Naive thymus-derived CD8-positive, alpha-beta T cell (primary cell): Measurements from ENCODE around the gene CLCN5. TPM values are rescaled to one million over a fixed set of nuclear protein-coding genes. Genes with fewer than 3 reads are reported as not detected.

Experiments used
- ATAC-seq, 2 donors: fragments of 150-1000 bp; cut with Tn5 transposase in 1 of 2; sonication (Bioruptor Pico), chemical (Tn5 transposase) in 1 of 2; 1 replicate in 1 of 2; 2 replicates in 1 of 2; pipeline ENCODE4 v1.10.0; 2021; ENCODE audit warnings: mild to moderate bottlenecking in 2 of 2, moderate library complexity in 2 of 2
- POLR2A ChIA-PET: fragments of 350-600 bp; sonication (Branson Sonifier 250); formaldehyde crosslinking; loops from one replicate; lab custom pipeline; 2021; ENCODE audit warnings: antibody characterized with exemption; lab: Charles Lee
- DNase-seq, 10 donors: peaks; one replicate each; pipeline versions ENCODE4 v3.0.0 to v3.0.0-alpha.2; 2020 to 2022
- H3K27ac Mint-ChIP-seq, 10 donors: one replicate each; pipeline ENCODE4 v1.8.0; 2020 to 2022; ENCODE audit warnings: mild to moderate bottlenecking in 10 of 10, mixed read lengths in 10 of 10, moderate library complexity in 4 of 10, inconsistent platforms in 1 of 10
- H3K27me3 Mint-ChIP-seq, 5 donors: one replicate each; pipeline ENCODE4 v1.8.0; 2021 to 2022; ENCODE audit warnings: mixed read lengths in 5 of 5
- H3K36me3 Mint-ChIP-seq, 3 donors: one replicate each; pipeline ENCODE4 v1.8.0; 2020 to 2022; ENCODE audit warnings: mixed read lengths in 3 of 3, mild to moderate bottlenecking in 2 of 3, inconsistent platforms in 1 of 3
- H3K4me1 Mint-ChIP-seq, 4 donors: one replicate each; pipeline ENCODE4 v1.8.0; 2021 to 2022; ENCODE audit warnings: mixed read lengths in 4 of 4
- H3K4me3 Mint-ChIP-seq, 10 donors: one replicate each; pipeline ENCODE4 v1.8.0; 2020 to 2022; ENCODE audit warnings: mild to moderate bottlenecking in 10 of 10, mixed read lengths in 10 of 10, moderate library complexity in 6 of 10, inconsistent platforms in 1 of 10
- H3K9me3 Mint-ChIP-seq, 9 donors: one replicate each; pipeline ENCODE4 v1.8.0; 2020 to 2022; ENCODE audit warnings: mixed read lengths in 9 of 9, mild to moderate bottlenecking in 3 of 9, inconsistent platforms in 1 of 9, moderate library complexity in 1 of 9
- polyA plus RNA-seq, 3 donors: library from polyadenylated mRNA; unstranded; fragments of 300-500 nt; fragmentation: Illumina TruSeq; gene quantifications; one replicate each; pipeline ENCODE4 v1.2.3, GENCODE V29; 2021
- total RNA-seq, 8 experiments: library from RNA in 2 of 8; stranded (reverse) in 2 of 8; gene quantifications; one replicate each; pipeline ENCODE4 v1.2.3 and lab custom pipeline; 2021 to 2026

The CLCN5 gene
- total and polyA plus RNA-seq, 5 experiments from 2014 or later = 0.72 to 2.5 (median 1.1) TPM

DNA sequence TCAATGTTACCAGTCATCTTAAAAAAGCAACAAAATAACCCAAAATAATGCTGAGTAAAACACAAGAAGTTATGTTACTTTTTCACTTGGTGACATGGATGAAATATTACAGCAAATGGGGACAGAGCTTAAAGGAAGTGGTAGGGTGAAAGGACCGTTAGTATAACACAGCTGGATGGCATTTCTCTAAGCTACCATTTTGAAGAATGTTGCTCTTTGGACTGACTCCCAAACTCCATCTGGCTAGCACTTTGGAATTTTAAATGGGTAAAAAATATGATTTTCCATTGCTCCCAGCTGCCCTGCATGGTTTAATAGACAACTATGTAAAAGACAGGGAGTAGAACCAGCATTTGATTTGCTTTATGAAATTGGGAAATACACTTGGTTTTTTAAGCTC is 27.6 kb downstream of the CLCN5 start:
- Mint-ChIP-seq H3K4me3 (no peak overlapping the region), H3K36me3 (peaks cover 0 to 3% (median 1%) of the 10 kb centered on the region in 3 donors), H3K4me1 (peaks cover 0 to 7% (median 0%) of the 10 kb centered on the region in 4 donors), H3K27me3 (no peaks in the 10 kb centered on the region), H3K9me3 (no peaks in the 10 kb centered on the region), H3K27ac (no peak overlapping the region)
- DNase-seq (no peak), ATAC-seq (no peak)
- POLR2A ChIA-PET = no interaction called here

DNA sequence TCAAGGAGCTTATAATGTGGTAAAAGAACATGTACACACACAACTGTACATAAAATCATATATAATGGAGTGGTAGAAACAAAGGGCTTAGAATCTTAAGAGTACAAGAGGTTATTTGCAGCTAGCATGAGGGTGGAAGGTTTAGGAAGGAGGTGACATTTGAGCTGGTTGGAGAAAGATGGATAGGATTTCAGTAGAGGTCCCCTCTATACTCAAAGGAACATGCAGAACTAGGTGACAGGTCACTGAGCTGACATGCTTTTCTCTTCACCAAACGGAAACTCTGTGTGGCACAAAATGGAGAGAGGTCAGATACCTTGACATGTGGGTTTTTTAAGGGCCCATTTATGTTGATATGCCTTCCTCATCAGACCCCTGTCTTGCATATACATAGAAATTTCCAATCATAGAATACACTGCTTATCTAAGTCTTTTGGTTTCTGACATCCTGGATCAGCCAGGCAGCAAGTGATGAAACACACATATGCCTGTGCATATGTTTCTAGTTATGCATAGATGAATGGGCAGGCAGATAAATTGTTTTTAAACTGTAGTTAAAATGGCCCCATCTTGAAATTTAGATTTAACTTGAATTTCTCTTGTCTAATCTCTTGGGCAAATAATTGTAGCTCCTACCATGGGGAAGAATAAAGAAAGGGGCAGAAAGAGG is 29.3 kb downstream of the CLCN5 start:
- peaks cover 0 to 7% (median 0%) of the 10 kb centered on the region in 4 donors for H3K4me1 Mint-ChIP-seq
- POLR2A ChIA-PET = interaction anchor here (0.6 kb wide), 1 partner anchor 121 kb away, joined by 3 read pairs; no protein-coding TSS in a partner anchor
- no peak overlapping the region for H3K27ac Mint-ChIP-seq
- peaks cover 0 to 3% (median 1%) of the 10 kb centered on the region in 3 donors for H3K36me3 Mint-ChIP-seq
- no peaks in the 10 kb centered on the region for H3K9me3 Mint-ChIP-seq
- no peak for ATAC-seq
- H3K4me3 Mint-ChIP-seq = no peak overlapping the region
- no peaks in the 10 kb centered on the region for H3K27me3 Mint-ChIP-seq
- no peak for DNase-seq

DNA sequence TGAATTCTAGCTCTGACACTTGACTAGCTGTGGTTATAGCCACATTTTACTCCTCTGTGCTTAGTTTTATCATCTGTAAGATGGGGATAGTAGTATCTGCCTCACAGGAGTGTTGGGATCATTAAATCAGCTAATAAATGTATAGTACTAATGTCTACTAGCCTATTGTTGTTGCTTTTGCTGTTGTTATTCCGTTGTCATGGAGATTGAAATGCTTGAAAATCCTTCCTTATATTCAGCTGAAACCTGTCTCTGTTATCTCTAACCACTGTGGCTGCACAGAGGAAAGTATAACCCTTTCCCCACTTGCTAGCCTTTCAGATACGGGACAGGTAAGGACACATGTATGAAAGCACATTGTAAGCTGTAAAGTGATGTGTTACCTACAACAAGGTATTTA is 33.9 kb downstream of the CLCN5 start:
- Mint-ChIP-seq H3K27ac (no peak overlapping the region), H3K36me3 (peaks cover 0 to 1% (median 0%) of the 10 kb centered on the region in 3 donors), H3K4me3 (no peak overlapping the region), H3K4me1 (no peaks in the 10 kb centered on the region), H3K27me3 (no peaks in the 10 kb centered on the region), H3K9me3 (no peaks in the 10 kb centered on the region)
- POLR2A ChIA-PET = no interaction called here
- DNase-seq (no peak), ATAC-seq (no peak)

- Mint-ChIP-seq H3K27ac (no peak overlapping the region), H3K36me3 (no peaks in the 10 kb centered on the region), H3K4me3 (no peak overlapping the region), H3K4me1 (no peaks in the 10 kb centered on the region), H3K9me3 (no peaks in the 10 kb centered on the region), H3K27me3 (no peaks in the 10 kb centered on the region)
- DNase-seq (no peak), ATAC-seq (no peak)
- POLR2A ChIA-PET = no interaction called here
Measured at GRCh38 chrX:49958727-49959485, 36.5 kb downstream of the CLCN5 start.

DNA sequence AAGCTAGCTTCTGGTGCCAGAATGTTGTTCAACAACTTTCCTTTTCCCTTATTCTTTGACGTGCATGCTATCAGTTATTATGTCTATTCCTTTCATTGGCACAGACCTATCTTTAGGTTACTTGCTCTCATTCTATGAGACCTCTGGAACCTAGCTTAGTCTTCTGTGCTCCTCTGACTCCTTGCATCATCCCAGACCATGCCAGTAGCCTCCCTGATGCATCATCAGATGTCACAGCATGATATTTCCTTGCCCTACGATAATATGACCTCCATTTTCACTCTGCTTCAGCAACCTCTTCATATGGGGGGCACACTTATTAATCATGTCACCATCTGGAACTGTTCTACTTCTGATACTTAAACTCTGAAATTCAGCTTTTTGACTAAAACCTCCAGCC is 37.2 kb downstream of the CLCN5 start:
- Mint-ChIP-seq H3K27me3 (no peaks in the 10 kb centered on the region), H3K27ac (no peak overlapping the region), H3K9me3 (no peaks in the 10 kb centered on the region), H3K36me3 (no peaks in the 10 kb centered on the region), H3K4me3 (no peak overlapping the region), H3K4me1 (no peaks in the 10 kb centered on the region)
- POLR2A ChIA-PET = no interaction called here
- ATAC-seq (no peak), DNase-seq (no peak)

DNA sequence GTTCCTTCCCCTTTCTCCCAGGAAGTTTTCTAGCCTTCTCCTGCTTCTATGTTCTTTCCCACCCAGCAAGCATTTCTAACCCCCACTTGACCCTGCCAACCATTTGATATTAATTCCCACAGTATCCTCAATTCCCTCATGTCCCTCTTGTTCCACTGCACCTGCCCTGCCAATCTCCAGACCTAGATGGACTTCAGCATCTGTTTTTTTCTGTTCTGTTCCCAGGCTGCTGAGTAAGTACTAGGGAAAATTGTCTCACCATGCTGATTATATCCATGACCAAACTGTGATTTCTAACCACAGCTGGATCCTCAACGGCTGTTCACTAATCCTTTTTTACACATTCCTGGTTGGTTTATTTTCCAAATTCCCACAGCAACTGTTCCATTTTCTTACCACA is 37.7 kb downstream of the CLCN5 start:
- Mint-ChIP-seq H3K27ac (no peak overlapping the region), H3K4me1 (no peaks in the 10 kb centered on the region), H3K27me3 (no peaks in the 10 kb centered on the region), H3K9me3 (no peaks in the 10 kb centered on the region), H3K36me3 (no peaks in the 10 kb centered on the region), H3K4me3 (no peak overlapping the region)
- no peak for DNase-seq
- no peak for ATAC-seq
- POLR2A ChIA-PET = no interaction called here

DNA sequence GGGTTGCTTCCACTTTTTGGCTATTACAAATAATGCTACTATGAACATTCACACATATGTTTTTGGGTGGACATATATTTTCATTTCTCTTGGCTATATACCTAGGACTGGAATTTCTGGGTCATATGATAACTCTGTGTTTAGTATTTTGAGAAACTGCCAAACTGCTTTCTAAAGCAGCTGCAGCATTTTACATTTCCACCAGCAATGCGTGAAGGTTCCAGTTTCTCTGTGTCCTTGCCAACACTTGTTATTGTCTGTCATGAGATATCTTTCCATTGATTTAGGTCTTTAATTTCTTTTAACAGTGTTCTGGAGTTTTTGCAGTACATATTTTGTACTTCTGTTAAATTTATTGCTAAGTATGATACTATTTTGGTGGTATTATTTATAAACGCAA is 48.3 kb downstream of the CLCN5 start:
- DNase-seq (no peak), ATAC-seq (no peak)
- POLR2A ChIA-PET = no interaction called here
- no peaks in the 10 kb centered on the region for H3K27me3 Mint-ChIP-seq
- no peaks in the 10 kb centered on the region for H3K4me1 Mint-ChIP-seq
- H3K27ac Mint-ChIP-seq = no peak overlapping the region
- no peak overlapping the region for H3K4me3 Mint-ChIP-seq
- peaks cover 0 to 5% (median 0%) of the 10 kb centered on the region in 9 donors for H3K9me3 Mint-ChIP-seq
- no peaks in the 10 kb centered on the region for H3K36me3 Mint-ChIP-seq

GRCh38 chrX:49972328-49972860 is 50.0 kb downstream of the CLCN5 start:
- Mint-ChIP-seq H3K27me3 (no peaks in the 10 kb centered on the region), H3K27ac (no peak overlapping the region), H3K36me3 (peaks cover 0 to 2% (median 0%) of the 10 kb centered on the region in 3 donors), H3K4me3 (no peak overlapping the region), H3K9me3 (peaks cover 0 to 5% (median 0%) of the 10 kb centered on the region in 9 donors), H3K4me1 (peaks cover 0 to 3% (median 0%) of the 10 kb centered on the region in 4 donors)
- DNase-seq (no peak), ATAC-seq (no peak)
- POLR2A ChIA-PET = no interaction called here

GRCh38 chrX:49976682-49977197 is 54.3 kb downstream of the CLCN5 start:
- no peaks in the 10 kb centered on the region for H3K9me3 Mint-ChIP-seq
- peaks cover 0 to 5% (median 0%) of the 10 kb centered on the region in 4 donors for H3K4me1 Mint-ChIP-seq
- H3K27me3 Mint-ChIP-seq = no peaks in the 10 kb centered on the region
- POLR2A ChIA-PET = no interaction called here
- no peak overlapping the region for H3K27ac Mint-ChIP-seq
- H3K36me3 Mint-ChIP-seq = peaks cover 0 to 2% (median 0%) of the 10 kb centered on the region in 3 donors
- DNase-seq = no peak
- ATAC-seq = no peak
- no peak overlapping the region for H3K4me3 Mint-ChIP-seq

DNA sequence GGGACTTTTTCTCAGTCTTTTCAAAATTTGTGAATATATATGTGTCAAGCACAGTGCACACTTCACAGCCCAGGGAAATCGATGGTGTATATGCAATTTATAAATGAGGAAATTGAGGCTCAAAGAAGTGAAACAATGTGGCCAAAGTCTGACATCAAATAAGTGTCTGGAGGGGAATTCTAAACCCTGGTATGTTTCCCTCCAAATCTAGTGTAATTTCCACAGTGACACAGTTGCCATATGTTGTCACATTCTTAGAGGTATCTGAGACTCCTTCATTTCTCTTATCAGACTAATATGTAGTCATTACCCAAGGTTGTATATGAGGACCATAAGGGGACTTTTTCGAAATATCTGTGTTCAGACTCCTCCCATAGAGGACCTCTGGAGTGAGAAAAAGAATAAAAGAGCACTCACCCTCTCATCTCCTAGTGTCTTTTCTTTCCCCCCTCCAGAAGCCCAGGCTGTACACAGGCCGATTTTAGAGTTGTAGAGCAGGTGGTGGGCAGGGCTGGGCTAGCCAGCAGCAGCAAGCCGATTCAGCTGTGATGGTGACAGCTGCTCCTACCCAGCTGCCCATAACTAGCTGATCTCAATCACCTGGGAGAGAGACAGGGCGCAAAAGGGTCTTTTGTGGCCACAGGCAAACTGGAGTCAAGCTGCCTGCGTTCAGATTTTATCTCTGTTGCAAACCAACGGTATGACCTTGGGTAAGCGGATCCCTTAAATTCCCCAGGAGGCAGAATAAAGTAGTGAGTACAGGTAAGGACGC is 55.1 kb downstream of the CLCN5 start:
- H3K9me3 Mint-ChIP-seq = no peaks in the 10 kb centered on the region
- DNase-seq (no peak), ATAC-seq (no peak)
- H3K27ac Mint-ChIP-seq = no peak overlapping the region
- H3K4me3 Mint-ChIP-seq = no peak overlapping the region
- peaks cover 0 to 5% (median 0%) of the 10 kb centered on the region in 4 donors for H3K4me1 Mint-ChIP-seq
- no peaks in the 10 kb centered on the region for H3K27me3 Mint-ChIP-seq
- peaks cover 0 to 2% (median 0%) of the 10 kb centered on the region in 3 donors for H3K36me3 Mint-ChIP-seq
- POLR2A ChIA-PET = no interaction called here

DNA sequence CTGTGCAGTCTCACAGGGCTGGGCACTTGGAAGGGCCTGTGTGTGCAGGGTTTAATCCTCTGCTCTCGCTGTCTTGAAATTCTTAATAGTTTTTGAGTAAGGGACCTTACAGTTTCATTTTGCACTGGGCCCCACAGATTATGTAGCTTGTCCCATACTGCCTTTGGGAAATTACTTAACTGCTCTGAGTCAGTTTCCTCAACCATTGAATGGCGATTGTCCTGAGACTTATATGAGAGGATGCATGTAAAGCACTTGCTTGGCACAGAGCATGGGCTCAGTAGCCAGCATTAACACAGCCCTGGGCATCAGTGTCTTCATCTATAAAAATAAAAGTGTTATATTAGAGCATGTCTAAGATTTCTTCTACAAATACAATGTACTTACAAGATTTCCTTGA is 55.8 kb downstream of the CLCN5 start:
- DNase-seq = no peak
- Mint-ChIP-seq H3K27me3 (no peaks in the 10 kb centered on the region), H3K36me3 (peaks cover 0 to 2% (median 0%) of the 10 kb centered on the region in 3 donors), H3K9me3 (no peaks in the 10 kb centered on the region), H3K27ac (no peak overlapping the region), H3K4me1 (peaks cover 0 to 5% (median 0%) of the 10 kb centered on the region in 4 donors), H3K4me3 (no peak overlapping the region)
- POLR2A ChIA-PET = no interaction called here
- ATAC-seq = no peak

GRCh38 chrX:49986058-49986457 is 63.7 kb downstream of the CLCN5 start:
- no peaks in the 10 kb centered on the region for H3K9me3 Mint-ChIP-seq
- H3K36me3 Mint-ChIP-seq = no peaks in the 10 kb centered on the region
- POLR2A ChIA-PET = no interaction called here
- DNase-seq (no peak), ATAC-seq (no peak)
- H3K4me1 Mint-ChIP-seq = no peaks in the 10 kb centered on the region
- H3K27me3 Mint-ChIP-seq = no peaks in the 10 kb centered on the region
- H3K27ac Mint-ChIP-seq = no peak overlapping the region
- H3K4me3 Mint-ChIP-seq = no peak overlapping the region
